HEK293T (cell line): ENCODE measurements around the gene PSME2.

Source experiments
- CTCF ChIA-PET: fragments of 350-600 bp; formaldehyde crosslinking; extraction: SDS; loops from one replicate; lab custom pipeline; 2021; ENCODE audit warnings: antibody characterized with exemption, inconsistent platforms; lab: Yijun Ruan, JAX
- POLR2A ChIA-PET: fragments of 350-600 bp; formaldehyde crosslinking; extraction: SDS; loops from one replicate; lab custom pipeline; 2020; ENCODE audit warnings: antibody characterized with exemption, inconsistent platforms; lab: Yijun Ruan, JAX
- DNase-seq: peaks from one replicate; pipeline ENCODE4 v3.0.0; 2012; ENCODE audit warnings: mixed read lengths; ENCODE audit errors: extremely low spot score
- ARNT ChIP-seq: fragments of 450-650 bp; IDR thresholded peaks from 2 replicates; pipeline ENCODE4 v1.6.1; 2017; ENCODE audit warnings: mild to moderate bottlenecking
- BHLHE40 ChIP-seq: fragments of 450-650 bp; IDR thresholded peaks from 2 replicates; pipeline ENCODE4 v1.6.1; 2016; ENCODE audit warnings: mild to moderate bottlenecking, moderate library complexity, borderline replicate concordance
- CTBP1 ChIP-seq: fragments of 450-650 bp; IDR thresholded peaks from 2 replicates; pipeline ENCODE4 v1.6.1; 2016; ENCODE audit warnings: borderline replicate concordance
- ELF4 ChIP-seq: fragments of 450-650 bp; IDR thresholded peaks from 2 replicates; pipeline ENCODE4 v1.6.1; 2017; ENCODE audit warnings: antibody characterized with exemption
- FOXA1 ChIP-seq: fragments of 450-650 bp; IDR thresholded peaks from 2 replicates; pipeline ENCODE4 v1.6.1; 2016; ENCODE audit warnings: mild to moderate bottlenecking
- FOXK2 ChIP-seq: fragments of 450-650 bp; IDR thresholded peaks from 2 replicates; pipeline ENCODE4 v1.6.1; 2016; ENCODE audit warnings: mild to moderate bottlenecking
- FOXM1 ChIP-seq: fragments of 450-650 bp; IDR thresholded peaks from 2 replicates; pipeline ENCODE4 v1.6.1; 2017; ENCODE audit warnings: mild to moderate bottlenecking, borderline replicate concordance
- HDGF ChIP-seq: fragments of 450-650 bp; IDR thresholded peaks from 2 replicates; pipeline ENCODE4 v1.6.1; 2017; ENCODE audit warnings: antibody characterized with exemption, borderline replicate concordance
- L3MBTL2 ChIP-seq: fragments of 450-650 bp; conservative IDR thresholded peaks from 2 replicates; pipeline ENCODE4 v1.6.1; 2016; ENCODE audit warnings: mild to moderate bottlenecking
- LEF1 ChIP-seq: fragments of 450-650 bp; IDR thresholded peaks from 2 replicates; pipeline ENCODE4 v1.6.1; 2017; ENCODE audit warnings: mild to moderate bottlenecking, borderline replicate concordance
- NFRKB ChIP-seq: fragments of 450-650 bp; IDR thresholded peaks from 2 replicates; pipeline ENCODE4 v1.6.1; 2016; ENCODE audit warnings: mild to moderate bottlenecking, moderate library complexity
- PKNOX1 ChIP-seq: fragments of 450-650 bp; IDR thresholded peaks from 2 replicates; pipeline ENCODE4 v1.6.1; 2016
- SP1 ChIP-seq: fragments of 450-650 bp; IDR thresholded peaks from 2 replicates; pipeline ENCODE4 v1.6.1; 2017
- SUZ12 ChIP-seq: fragments of 450-650 bp; IDR thresholded peaks from 2 replicates; pipeline ENCODE4 v1.6.1; 2016; ENCODE audit warnings: mild to moderate bottlenecking
- TARDBP ChIP-seq: fragments of 450-650 bp; IDR thresholded peaks from 2 replicates; pipeline ENCODE4 v1.6.1; 2016
- ZNF384 ChIP-seq: fragments of 450-650 bp; IDR thresholded peaks from 2 replicates; pipeline ENCODE4 v1.6.1; 2016

Gene PSME2

GRCh38 chr14:24190416-24190815 is 44.0 kb upstream of the PSME2 start:
- POLR2A ChIA-PET = interaction anchor here (1.0 to 3.2 kb wide), 4 partner anchors 10 to 76 kb away, joined by 4 to 15 read pairs (median 6); partner anchors contain the start of genes PSME1, PSME2 and RNF31
- DNase-seq = no peak
- no peak for TF ChIP-seq PKNOX1
- TF ChIP-seq LEF1 = no peak
- TF ChIP-seq CTBP1 = no peak
- TF ChIP-seq NFRKB = no peak
- no peak for TF ChIP-seq SP1
- TF ChIP-seq HDGF = no peak
- TF ChIP-seq L3MBTL2 = no peak
- TF ChIP-seq FOXA1 = no peak
- TF ChIP-seq BHLHE40 = no peak
- no peak for TF ChIP-seq ELF4
- no peak for TF ChIP-seq TARDBP
- TF ChIP-seq ZNF384 = no peak
- TF ChIP-seq FOXK2 = no peak
- no peak for TF ChIP-seq FOXM1
- no peak for TF ChIP-seq SUZ12
- TF ChIP-seq ARNT = no peak
- CTCF ChIA-PET = no interaction called here

GRCh38 chr14:24189460-24189859 is 43.0 kb upstream of the PSME2 start:
- ChIA-PET CTCF (interaction anchor here (0.8 to 1.2 kb wide), 2 partner anchors 23 to 119 kb away, joined by 3 to 5 read pairs; partner anchors contain the start of gene CIDEB), POLR2A (interaction anchor here (1.0 to 3.2 kb wide), 11 partner anchors 9 to 868 kb away, joined by 3 to 20 read pairs (median 5); partner anchors contain the start of genes CHMP4A, DCAF11, MDP1 and NRL)
- TF ChIP-seq SP1 = no peak
- no peak for TF ChIP-seq ZNF384
- no peak for TF ChIP-seq FOXA1
- no peak for TF ChIP-seq FOXK2
- TF ChIP-seq HDGF = no peak
- no peak for TF ChIP-seq CTBP1
- no peak for TF ChIP-seq NFRKB
- TF ChIP-seq BHLHE40 = no peak
- TF ChIP-seq ARNT = no peak
- no peak for TF ChIP-seq TARDBP
- no peak for TF ChIP-seq FOXM1
- TF ChIP-seq ELF4 = no peak
- no peak for TF ChIP-seq PKNOX1
- no peak for TF ChIP-seq SUZ12
- TF ChIP-seq LEF1 = no peak
- no peak for DNase-seq

GRCh38 chr14:24189059-24189375 is 42.6 kb upstream of the PSME2 start:
- no peak for TF ChIP-seq FOXA1
- DNase-seq = no peak
- CTCF ChIA-PET = interaction anchor here (0.8 to 1.7 kb wide), 3 partner anchors 23 to 119 kb away, joined by 3 to 5 read pairs (median 3); partner anchors contain the start of genes CIDEB and IRF9
- POLR2A ChIA-PET = interaction anchor here (1.0 to 3.2 kb wide), 11 partner anchors 9 to 868 kb away, joined by 3 to 20 read pairs (median 9); partner anchors contain the start of genes CHMP4A, DCAF11, EMC9 and MDP1

GRCh38 chr14:24188251-24189058 is 42.0 kb upstream of the PSME2 start, which contains the start of gene IPO4:
TSS of gene IPO4 (minus strand) at chr14:24188816. CDS start at chr14:24188787, 29 bp downstream.
- TF ChIP-seq CTBP1 (peak; percentile 91), FOXM1 (peak; percentile 54; the same call in 1 of the 2 replicates), PKNOX1 (peak; percentile 72), ARNT (peak; percentile 74; the same call in 1 of the 2 replicates), HDGF (no peak), LEF1 (peak; percentile 68; the same call in 1 of the 2 replicates), L3MBTL2 (peak; percentile 75), ELF4 (peak; percentile 57), FOXA1 (no peak)
- ChIA-PET POLR2A (interaction anchor here (1.0 to 3.2 kb wide), 12 partner anchors 8 to 867 kb away, joined by 3 to 20 read pairs (median 7); partner anchors contain the start of genes CHMP4A, DCAF11, EMC9 and MDP1), CTCF (interaction anchor here (0.6 to 1.7 kb wide), 4 partner anchors 24 to 120 kb away, joined by 3 to 5 read pairs (median 3); partner anchors contain the start of genes CIDEB and IRF9)
- DNase-seq = peak; percentile 98

- ChIA-PET POLR2A (interaction anchor here (1.1 to 3.2 kb wide), 6 partner anchors 7 to 81 kb away, joined by 3 to 20 read pairs (median 10); partner anchors contain the start of genes CHMP4A, EMC9, TINF2 and TM9SF1), CTCF (interaction anchor here (0.6 to 1.7 kb wide), 2 partner anchors 26 to 79 kb away, joined by 3 read pairs; partner anchors contain the start of gene IRF9)
- DNase-seq = no peak
- no peak for TF ChIP-seq FOXA1
- TF ChIP-seq CTBP1 = no peak
- no peak for TF ChIP-seq FOXK2
- TF ChIP-seq FOXM1 = no peak
- no peak for TF ChIP-seq ZNF384
- TF ChIP-seq L3MBTL2 = no peak
- no peak for TF ChIP-seq NFRKB
Measured at GRCh38 chr14:24187539-24187915, 41.1 kb upstream of the PSME2 start.
